Omental fat pad (tissue), 4 donors: ENCODE data around the gene TSPAN31. TPM values are rescaled to one million over a fixed set of nuclear protein-coding genes. Genes with fewer than 3 reads are reported as not detected.

Source experiments
- ATAC-seq: fragments of 150-250 bp; one replicate; pipeline ENCODE4 v1.9.1; 2016; ENCODE audit warnings: mild to moderate bottlenecking, moderate library complexity; ENCODE audit not compliant: low FRiP score
- DNase-seq: peaks from one replicate; pipeline ENCODE4 v3.0.0-alpha.2; 2019; ENCODE audit warnings: low spot score
- CTCF ChIP-seq, 3 donors: fragments of 450-650 bp; IDR thresholded peaks; one replicate each; pipeline ENCODE4 v1.5.1; 2016 to 2017; ENCODE audit warnings: antibody characterized with exemption in 3 of 3, mild to moderate bottlenecking in 3 of 3, moderate library complexity in 2 of 3
- total RNA-seq, 4 donors: library from RNA; depleted of rRNA; stranded (reverse); fragments of >200 nt; gene quantifications; one replicate each; pipeline ENCODE4 v1.1.0, GENCODE V29; 2016

Gene TSPAN31
- total RNA-seq, 4 donors from 2014 or later = 41.8 to 70.7 (median 65.7) TPM

GRCh38 chr12:57741844-57742738 is 2.7 kb upstream of the TSPAN31 start:
- DNase-seq = no peak
- TF ChIP-seq CTCF (IDR thresholded peaks at IDR 0.05) = no peak
- ATAC-seq = no peak

GRCh38 chr12:57743769-57744168 is 1.1 kb upstream of the TSPAN31 start:
- ATAC-seq (no peak), DNase-seq (no peak)
- no peak for TF ChIP-seq CTCF (IDR thresholded peaks at IDR 0.05)

GRCh38 chr12:57744194-57744776 is 554 bp upstream of the TSPAN31 start:
- no peak for TF ChIP-seq CTCF (IDR thresholded peaks at IDR 0.05)
- ATAC-seq (peak; percentile 72), DNase-seq (peak; percentile 91)

GRCh38 chr12:57745485-57745881 is 644 bp downstream of the TSPAN31 start:
- TF ChIP-seq CTCF (IDR thresholded peaks at IDR 0.05) = no peak
- no peak for DNase-seq
- ATAC-seq = peak; percentile 3

- no peak for TF ChIP-seq CTCF (IDR thresholded peaks at IDR 0.05)
- DNase-seq (no peak), ATAC-seq (no peak)
Observed at GRCh38 chr12:57746025-57746424, 1.2 kb downstream of the TSPAN31 start.

GRCh38 chr12:57749061-57749460 is 4.2 kb downstream of the TSPAN31 start:
- no peak for ATAC-seq
- DNase-seq = no peak
- no peak for TF ChIP-seq CTCF (IDR thresholded peaks at IDR 0.05)
